HG03025 (cell line): ENCODE measurements around the gene PON3.

Experiments
- ATAC-seq: cut with Tn5 transposase; IDR thresholded peaks from one replicate; pipeline ENCODE4 v1.9.1; 2021; ENCODE audit warnings: mild to moderate bottlenecking, moderate library complexity; ENCODE audit not compliant: unreplicated experiment, low FRiP score

Gene PON3

DNA sequence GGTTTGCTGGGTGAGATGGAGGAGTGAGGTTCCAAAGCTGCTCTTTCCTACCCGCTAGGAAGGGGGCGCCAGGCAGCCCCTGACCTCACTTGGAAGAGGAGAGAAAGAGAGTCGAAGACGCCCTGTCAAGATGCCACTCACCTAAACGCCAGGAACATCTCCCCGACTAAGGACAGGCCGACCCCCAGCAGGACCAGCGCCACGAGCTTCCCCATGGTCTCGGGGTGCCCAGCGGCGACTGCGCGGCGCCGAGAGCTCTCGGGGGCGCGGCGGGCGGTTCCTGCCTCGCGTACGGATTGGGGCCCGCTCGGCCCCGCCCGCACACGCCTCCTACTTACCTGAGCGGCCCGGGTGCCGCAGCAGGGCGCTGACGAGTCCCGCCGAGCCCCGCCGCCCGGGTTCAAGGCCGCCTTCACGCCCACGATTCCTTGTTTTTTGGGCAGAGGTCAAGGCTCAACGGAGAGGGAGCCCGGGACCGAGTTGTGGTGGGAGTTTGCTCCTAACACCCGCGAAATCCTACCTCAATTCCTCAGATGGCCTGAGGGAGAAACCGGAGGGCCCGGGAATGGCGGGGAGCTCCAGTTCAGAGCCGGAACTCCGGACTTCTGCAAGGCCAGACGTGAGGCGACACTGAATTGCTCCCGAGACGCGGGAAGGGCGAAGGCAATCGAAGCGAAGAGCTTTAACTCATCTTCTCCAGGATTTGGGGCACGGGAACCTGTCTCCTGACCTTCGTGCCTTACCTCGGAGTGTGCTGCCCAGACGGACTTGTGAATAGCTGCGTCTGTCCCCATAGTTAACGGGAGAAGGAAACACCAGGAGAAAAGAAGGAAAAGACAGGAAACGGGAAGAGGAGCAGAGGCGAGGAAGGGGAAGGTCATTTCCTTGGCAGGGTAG lies at the start of gene PON3:
TSS of gene PON3 (minus strand) at position 240 of the 897 bp plus-strand sequence. CDS start at position 215, 25 bp downstream.
- no peak for ATAC-seq

DNA sequence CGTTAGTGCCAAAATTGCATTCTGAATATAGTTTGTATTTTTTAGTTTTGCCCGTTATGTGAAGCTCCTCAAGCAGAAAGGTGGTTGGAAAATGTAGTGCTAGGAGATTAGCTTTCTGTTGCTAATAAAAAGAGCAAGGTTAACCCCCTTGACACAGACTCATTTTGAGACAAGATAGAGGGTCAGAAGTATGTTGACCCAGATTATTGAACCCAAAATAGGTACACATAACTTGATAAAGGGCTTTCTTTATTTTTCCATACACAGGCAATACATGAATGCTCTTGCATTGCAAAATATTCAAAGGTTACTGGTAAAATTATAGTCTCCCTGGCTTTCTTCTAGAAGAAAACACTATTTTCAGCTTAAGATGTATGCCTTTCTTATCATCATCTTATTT lies 48.6 kb upstream of the PON3 start:
- ATAC-seq, result no peak

DNA sequence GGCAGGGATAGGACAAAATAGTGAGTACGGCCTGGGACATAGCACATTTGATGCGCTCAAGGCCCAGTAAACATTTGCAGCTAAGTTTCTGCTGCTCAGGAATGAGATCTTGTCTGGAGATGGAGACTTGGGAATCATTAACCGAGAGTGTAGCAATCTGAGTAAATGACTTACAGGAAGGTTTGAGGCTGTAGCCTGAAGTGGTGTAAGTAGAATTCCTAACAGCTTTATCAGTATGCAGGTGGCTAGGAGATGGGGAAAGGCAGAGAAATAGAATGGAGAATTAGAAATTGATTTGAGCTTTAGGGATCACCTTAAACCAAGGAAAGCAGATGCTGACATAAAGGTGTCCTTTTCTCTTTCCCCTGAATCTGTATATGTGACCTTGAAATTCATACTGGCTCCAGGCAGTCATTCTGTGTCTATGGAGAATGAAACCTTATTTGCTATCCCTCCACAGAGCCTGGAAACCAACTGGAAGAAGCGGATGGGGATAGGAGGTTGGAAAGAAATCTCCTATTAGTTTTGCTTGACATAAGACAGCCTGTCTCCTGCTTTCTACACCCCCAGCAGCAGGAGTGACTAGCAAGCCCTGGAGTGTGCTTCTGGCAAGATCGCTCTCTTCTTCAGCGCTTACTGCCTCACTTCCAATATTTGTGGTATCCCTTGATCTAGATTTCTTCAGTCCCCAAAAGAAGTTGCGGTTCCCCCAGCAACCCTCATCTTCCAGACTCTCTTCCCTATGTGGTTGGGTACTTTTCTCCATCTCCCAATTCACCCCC lies 45.1 kb upstream of the PON3 start:
- ATAC-seq, result no peak

DNA sequence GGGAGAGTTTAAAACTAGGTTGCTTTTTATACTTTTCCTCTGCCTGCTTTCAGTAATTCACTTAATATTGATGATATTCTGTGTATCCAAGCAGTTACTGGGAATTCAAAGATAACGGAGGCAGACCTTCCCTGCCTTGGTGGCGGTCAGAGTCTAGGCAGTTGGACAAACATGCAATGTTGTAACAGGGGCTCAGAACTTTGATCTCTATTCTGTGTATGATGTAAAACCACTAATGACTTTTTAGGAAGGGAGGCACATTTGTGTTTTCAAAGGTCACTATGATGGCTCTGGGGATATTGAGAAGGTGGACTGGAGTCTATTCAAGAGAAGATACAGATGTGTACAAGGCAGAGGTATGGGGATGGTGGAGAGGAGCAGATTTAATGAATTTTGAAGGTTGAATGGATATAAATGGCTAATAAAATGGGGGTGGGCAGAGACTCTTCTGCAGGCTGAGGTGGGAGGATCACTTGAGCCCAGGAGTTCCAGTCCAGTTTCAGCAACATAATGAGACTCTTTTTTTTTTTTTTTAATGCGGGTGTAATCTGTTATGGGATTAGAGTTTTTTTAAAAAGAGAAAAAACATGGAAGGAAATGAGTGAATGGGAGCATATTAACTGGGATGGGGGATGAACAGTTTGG lies 44.3 kb upstream of the PON3 start:
- no peak for ATAC-seq

DNA sequence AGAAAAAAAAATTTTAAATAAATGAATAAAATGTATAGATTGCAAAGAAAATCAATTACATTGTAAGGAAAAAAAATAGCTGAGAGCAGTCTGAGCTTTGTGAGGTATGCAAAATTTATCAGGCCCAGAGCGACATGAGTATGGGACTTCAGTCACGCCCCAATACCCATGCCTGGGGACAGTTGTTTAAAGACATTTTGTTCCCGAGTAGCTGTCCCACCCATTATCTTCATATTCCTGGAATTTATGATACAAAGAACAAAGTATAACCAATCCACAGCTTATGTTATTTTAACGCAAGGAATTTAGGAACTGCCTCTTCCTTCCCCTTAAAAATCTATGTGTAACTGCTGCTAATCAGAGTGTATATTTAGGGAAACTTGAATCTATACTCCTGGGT lies 40.2 kb upstream of the PON3 start:
- ATAC-seq, result no peak

DNA sequence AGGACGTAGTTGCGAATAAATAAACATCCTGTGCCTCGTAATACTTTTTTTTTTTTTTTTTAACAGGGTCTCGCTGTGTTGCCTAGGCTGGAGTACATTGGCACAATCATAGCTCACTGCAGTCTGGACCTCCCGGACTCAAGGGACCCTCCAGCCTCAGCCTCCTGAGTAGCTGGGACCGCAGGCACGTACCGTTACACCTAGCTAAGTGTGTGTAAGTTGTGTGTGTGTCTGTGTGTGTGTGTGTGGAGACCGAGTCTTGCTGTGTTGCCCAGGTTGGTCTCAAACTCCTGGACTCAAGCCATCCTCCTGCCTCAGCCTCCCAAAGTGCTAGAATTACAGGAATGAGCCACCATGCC lies 39.2 kb upstream of the PON3 start:
- ATAC-seq, result no peak

DNA sequence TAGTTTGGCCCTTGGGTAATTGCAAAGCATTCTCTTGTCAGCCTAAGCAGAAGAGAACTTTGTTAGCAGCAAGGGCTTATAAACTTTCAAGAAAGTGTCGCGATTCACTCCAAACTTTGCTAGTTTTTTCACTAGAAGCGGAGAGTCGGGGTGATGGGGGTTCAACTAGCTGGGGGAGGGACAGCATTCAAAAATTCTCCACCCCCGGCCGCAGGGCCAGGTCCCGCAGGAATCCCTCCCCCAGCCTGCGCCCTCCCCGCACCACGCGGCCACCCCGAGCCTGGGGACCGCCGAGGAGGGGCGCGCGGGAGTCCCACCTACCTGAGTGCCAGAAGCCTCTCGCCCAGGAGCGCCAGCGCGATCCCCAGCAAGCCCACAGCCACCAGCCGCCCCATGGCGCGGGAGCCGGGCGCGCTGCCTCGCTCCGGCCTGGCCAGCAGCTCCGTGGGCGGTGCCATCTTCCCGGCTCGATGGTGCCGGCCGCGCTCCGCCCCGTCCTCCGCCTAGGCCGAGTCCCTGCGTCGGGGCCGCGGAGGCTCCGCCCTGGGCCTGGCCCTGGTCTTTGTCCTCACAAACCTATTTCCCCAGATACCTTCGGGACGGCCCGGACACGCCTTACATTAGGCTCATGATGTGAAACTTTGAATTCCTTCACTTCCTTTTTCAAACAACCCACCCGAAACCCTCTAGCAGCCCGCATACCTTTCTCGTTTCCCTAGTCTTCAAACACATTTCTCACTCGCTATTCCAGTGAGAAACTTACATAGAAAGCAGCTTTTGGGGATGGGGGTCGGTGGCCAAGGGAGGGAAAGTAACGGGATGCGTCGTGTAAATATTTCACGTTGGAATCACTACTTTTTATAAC lies 38.6 kb upstream of the PON3 start, which contains the start of gene PON2:
TSS of gene PON2 (minus strand) at position 472 of the 865 bp plus-strand sequence. CDS start at position 395, 77 bp downstream.
- peak; percentile 96 for ATAC-seq

DNA sequence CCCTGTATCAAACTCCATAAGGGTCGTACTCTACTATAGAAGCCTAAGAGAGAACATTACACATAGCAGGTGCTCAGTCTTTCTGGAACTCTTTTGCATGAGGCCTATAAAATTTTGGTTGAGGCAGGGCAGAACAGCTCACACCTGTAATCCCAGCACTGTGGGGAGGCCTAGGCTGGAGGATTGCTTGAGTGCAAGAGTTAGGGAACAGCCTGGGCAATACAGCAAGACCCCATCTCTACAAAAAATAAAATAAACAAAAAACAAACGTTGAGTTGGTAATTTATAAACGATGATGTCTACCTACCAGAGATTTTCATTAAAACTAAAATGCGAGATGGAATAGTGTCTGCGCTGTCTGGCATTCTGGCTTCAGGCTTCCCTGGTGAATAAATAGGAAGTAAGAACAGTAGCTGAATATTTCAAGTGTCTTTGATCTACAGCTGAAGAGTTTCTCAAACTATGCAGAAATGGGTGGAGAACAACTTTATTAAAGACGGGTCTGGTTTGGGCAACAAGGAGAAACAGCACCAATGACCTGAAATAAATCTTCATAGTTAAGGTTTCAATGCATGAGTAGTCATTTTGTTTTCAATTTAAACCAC lies 37.9 kb upstream of the PON3 start:
- no peak for ATAC-seq

DNA sequence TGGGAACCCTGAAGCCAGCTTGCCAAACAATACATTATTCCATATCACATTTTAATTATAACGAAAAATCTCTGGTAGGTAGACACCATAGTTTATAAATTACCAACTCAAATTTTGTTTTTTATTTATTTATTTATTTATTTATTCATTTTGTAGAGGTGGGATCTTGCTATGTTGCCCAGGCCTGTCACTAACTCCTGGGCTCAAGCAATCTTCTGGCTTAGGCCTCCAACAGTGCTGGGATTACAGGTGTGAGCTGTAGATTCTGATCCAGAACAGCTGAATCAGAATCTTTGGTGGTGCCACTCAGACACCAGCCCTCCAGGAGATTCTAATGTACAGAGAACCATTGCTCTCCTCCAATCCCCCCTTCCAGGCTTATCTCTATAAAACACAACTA lies 37.0 kb upstream of the PON3 start:
- ATAC-seq, result no peak

DNA sequence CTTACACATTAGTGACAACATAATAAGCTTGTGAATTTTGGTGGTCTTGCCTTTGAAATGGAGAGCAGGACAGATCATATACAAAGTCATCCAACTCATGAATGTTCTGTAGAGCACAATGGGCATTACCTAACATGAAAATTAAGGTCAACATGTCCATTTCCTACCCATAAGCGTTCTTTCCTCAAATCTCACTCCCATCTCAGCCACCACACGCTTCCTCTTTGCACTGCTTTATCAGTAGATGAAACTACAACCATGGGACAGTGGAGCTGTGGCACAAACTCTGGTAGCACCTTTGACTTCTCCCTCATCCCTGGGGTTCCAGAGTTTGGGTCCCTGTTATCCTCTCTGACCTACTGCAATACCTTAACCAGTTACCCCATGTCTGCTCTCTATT lies 36.4 kb upstream of the PON3 start:
- ATAC-seq, result no peak

DNA sequence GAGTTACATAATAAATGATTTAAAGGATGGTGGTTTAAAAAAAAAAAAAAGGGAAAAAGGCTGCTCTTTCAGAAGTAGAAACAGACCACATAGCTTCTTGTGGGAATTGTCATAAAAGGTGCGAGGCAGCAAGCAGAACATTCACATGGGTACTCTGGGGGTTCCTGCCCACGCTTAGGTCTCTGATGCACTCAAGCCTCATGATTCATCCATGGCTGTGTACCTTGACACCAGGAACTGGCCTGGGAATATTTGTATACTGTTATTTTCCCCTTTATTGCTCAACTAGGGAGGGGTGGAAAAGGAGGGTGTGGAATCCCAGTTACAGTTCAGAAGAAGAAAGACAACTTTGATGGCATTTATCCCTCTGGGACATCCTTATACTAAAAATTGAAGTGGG lies 34.7 kb upstream of the PON3 start:
- ATAC-seq, result no peak

DNA sequence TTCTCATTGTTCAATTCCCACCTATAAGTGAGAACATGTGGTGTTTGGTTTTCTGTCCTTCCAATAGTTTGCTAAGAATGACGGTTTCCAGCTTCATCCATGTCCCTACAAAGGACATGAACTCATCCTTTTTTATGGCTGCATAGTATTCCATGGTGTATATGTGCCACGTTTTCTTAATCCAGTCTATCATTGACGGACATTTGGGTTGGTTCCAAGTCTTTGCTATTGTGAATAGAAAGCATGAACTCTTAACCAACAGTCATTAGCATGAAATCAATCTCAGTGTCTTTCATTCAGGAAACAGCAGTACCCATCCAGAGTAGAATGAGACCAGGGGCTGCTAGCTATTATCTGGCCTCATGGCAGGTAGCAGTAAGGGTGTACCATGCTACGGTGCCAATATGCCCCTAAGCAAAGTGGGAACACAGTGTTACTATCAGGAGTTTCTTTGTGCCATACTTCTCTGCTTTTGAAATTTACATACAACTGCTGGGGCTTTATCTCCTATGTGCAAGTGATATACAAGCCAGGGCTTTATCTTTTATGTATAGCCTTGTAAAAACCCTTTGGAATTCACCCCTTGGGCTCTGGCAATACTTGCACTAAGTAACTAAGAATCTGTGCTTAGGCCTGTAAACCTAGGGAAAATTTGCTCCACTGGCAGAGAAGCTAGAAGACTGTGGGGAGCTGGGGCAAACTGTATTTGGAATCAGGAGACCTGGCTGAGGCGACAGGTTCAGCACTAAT lies 33.2 kb upstream of the PON3 start:
- no peak for ATAC-seq

DNA sequence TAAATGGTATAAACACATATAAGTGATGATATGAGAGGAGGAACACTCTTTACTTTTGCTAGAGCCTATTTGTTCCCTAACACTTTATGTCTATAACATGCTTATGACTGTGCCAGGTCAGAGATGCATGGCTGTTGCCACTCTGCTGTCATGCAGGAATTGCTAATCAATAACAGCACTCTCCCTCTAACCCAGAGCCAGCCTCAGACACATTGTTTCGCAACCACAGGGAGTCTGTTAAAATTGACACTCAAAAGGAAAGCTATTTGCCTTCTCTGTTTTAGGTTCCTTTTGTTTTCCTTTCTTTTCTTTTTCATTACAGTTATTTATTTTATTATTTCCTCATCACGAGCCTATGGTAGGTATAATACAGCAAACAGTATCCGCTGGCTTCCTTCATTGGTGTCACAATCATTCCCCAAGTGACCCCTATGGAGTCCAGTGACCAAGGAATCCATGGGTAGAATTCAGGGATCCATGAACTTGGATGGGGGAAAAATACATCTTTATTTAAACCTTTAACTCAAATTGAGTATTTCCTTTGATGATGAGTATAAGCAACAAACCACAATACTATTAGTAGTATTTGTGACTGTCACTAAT lies 31.8 kb upstream of the PON3 start:
- no peak for ATAC-seq

DNA sequence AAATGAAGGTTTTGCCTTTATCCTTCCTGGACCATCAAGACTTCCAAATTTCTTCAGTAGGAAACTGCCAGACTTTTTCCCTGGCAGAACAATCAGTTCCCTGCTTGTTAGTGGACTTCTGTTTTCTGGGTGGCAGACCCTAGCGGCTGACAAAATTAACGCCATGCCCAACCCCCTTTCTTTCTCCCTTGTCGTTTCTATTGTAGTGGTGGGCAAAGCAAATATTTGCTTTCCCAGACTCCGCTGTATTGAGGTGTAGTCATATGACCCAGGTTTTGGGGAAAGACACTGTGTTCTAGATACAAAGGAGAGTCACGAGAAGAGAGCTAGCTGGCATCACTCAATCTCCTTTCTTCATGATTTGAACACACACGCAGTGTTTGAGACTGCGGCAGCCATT lies 31.0 kb upstream of the PON3 start:
- ATAC-seq, result no peak

DNA sequence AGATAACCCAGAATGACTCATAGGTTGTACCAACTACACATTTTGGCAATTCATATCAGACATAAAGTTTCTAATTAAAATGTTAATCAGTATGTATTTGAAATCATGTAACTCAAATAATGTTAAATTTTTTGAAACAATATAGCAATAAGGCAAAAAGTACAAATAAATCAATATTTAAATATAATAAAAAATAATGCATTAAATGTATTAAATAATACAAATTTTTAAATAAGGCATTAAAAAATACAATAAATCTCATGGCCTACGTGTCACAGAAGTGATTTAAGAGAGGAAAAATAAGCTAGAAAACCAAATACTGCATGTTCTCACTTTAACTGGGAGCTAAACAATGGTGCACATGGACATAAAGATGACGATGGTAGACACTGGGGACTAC lies 29.5 kb upstream of the PON3 start:
- no peak for ATAC-seq

DNA sequence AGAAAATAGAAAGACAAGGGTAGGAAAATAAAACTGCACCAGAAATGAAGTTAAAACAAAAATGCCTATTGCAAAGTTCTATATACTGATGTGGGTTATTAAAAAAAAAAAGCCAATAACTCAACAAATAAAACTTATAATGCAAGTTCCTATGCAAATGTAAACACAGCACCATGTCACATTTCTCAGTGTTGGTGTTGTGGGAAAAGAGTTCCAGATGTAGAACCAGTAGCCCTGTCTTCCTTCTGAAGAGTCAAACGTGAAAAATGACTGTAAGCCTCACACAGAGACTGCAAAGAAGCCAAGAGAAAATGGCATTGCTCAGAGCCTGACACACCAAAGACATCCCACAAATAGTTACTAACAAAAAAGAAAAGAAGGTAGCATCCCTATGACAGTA lies 28.5 kb upstream of the PON3 start:
- ATAC-seq, result no peak

DNA sequence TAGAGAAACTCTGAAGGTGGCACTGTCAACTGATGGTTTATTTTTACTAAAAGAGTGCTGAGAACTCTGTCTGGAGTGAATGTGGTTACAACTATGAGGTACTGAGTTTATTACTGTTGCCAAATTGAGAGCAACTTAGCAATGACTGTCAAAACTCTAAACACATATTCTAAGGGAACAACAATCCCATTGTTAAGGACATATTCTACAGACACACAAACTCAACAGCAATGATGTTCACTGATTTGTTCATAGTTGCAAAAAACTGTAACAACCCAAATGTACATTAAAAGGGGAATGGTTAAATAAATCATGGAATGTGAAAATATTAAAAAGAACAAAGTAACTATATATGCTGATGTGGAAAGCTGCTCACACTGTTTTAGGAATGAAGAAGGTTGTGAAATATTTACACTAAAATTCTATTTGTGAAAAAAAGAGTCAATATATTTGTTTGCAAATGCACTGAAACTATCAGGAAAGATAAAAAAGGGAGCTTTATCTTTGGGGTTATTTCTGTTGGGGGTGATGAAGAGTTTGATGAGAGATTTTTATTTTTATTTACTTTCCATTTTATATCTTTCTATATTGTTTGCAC lies 25.8 kb upstream of the PON3 start:
- ATAC-seq, result no peak
